GM18520 (cell line): ENCODE results near the gene EMC7.
A peak's percentile ranks its signal among the peaks of the same experiment; 100 is the strongest.
"Not testable (repeated sequence)": the region's sequence is repeated elsewhere in the genome, so short reads cannot be mapped to it uniquely, and the experiment has no call there.

ENCODE experiments used
- ATAC-seq: cut with Tn5 transposase; IDR thresholded peaks from one replicate; pipeline ENCODE4 v1.9.1; 2021; ENCODE audit not compliant: unreplicated experiment

Gene EMC7

GRCh38 chr15:34101366-34102174, at the start of gene EMC7, which contains the start of gene PGBD4:
Gene EMC7 (minus strand): TSS chr15:34101862. CDS start chr15:34101839, 23 bp downstream.
Gene PGBD4 (plus strand): TSS chr15:34102083. CDS start chr15:34102532, 449 bp downstream.
- ATAC-seq, result peak; percentile 98

- ATAC-seq, result no peak
Measured at GRCh38 chr15:34147371-34148140, 45.9 kb upstream of the EMC7 start.

- ATAC-seq, result no peak
Measured at GRCh38 chr15:34133511-34133910, 31.8 kb upstream of the EMC7 start.

- no peak for ATAC-seq
Measured at GRCh38 chr15:34132881-34133280, 31.2 kb upstream of the EMC7 start.

GRCh38 chr15:34128898-34129297, 27.2 kb upstream of the EMC7 start:
- ATAC-seq, result no peak

- no peak for ATAC-seq
Measured at GRCh38 chr15:34126522-34126921, 24.9 kb upstream of the EMC7 start.

- ATAC-seq, result no peak
Measured at GRCh38 chr15:34125945-34126344, 24.3 kb upstream of the EMC7 start.

- no peak for ATAC-seq
Measured at GRCh38 chr15:34124651-34125050, 23.0 kb upstream of the EMC7 start.

- peak; percentile 80 for ATAC-seq
Measured at GRCh38 chr15:34122771-34123183, 21.1 kb upstream of the EMC7 start.

- ATAC-seq, result not testable (repeated sequence)
Measured at GRCh38 chr15:34121786-34122185, 20.1 kb upstream of the EMC7 start.

GRCh38 chr15:34120420-34120819, 18.8 kb upstream of the EMC7 start:
- not testable (repeated sequence) for ATAC-seq

GRCh38 chr15:34119291-34119690, 17.6 kb upstream of the EMC7 start:
- ATAC-seq, result no peak

GRCh38 chr15:34116620-34117019, 15.0 kb upstream of the EMC7 start:
- ATAC-seq, result no peak

GRCh38 chr15:34114739-34115138, 13.1 kb upstream of the EMC7 start:
- ATAC-seq, result no peak

- no peak for ATAC-seq
Measured at GRCh38 chr15:34114215-34114614, 12.6 kb upstream of the EMC7 start.

GRCh38 chr15:34111488-34111887, 9.8 kb upstream of the EMC7 start:
- no peak for ATAC-seq

GRCh38 chr15:34109797-34110663, 8.4 kb upstream of the EMC7 start:
- no peak for ATAC-seq

GRCh38 chr15:34107315-34107714, 5.7 kb upstream of the EMC7 start:
- no peak for ATAC-seq

- no peak for ATAC-seq
Measured at GRCh38 chr15:34106423-34106822, 4.8 kb upstream of the EMC7 start.

- ATAC-seq, result no peak
Measured at GRCh38 chr15:34102175-34102925, 688 bp upstream of the EMC7 start.
